Stimulated activated CD8-positive, alpha-beta memory T cell treated with anti-CD3 and anti-CD28 coated beads, Interleukin-2, amount 100 ng/mL, for 1 hour (primary cell): ENCODE measurements around the gene IKZF5.

Source experiments
- DNase-seq, 2 donors: peaks; one replicate each; pipeline ENCODE4 v3.0.0-alpha.2; 2020; ENCODE audit warnings: low read depth in 2 of 2

Gene IKZF5

GRCh38 chr10:123016228-123016627 lies 7.6 kb upstream of the IKZF5 start:
- DNase-seq, result no peak

- DNase-seq, result no peak
These were observed 6.2 kb upstream of the IKZF5 start for GRCh38 chr10:123014772-123015171.

DNA sequence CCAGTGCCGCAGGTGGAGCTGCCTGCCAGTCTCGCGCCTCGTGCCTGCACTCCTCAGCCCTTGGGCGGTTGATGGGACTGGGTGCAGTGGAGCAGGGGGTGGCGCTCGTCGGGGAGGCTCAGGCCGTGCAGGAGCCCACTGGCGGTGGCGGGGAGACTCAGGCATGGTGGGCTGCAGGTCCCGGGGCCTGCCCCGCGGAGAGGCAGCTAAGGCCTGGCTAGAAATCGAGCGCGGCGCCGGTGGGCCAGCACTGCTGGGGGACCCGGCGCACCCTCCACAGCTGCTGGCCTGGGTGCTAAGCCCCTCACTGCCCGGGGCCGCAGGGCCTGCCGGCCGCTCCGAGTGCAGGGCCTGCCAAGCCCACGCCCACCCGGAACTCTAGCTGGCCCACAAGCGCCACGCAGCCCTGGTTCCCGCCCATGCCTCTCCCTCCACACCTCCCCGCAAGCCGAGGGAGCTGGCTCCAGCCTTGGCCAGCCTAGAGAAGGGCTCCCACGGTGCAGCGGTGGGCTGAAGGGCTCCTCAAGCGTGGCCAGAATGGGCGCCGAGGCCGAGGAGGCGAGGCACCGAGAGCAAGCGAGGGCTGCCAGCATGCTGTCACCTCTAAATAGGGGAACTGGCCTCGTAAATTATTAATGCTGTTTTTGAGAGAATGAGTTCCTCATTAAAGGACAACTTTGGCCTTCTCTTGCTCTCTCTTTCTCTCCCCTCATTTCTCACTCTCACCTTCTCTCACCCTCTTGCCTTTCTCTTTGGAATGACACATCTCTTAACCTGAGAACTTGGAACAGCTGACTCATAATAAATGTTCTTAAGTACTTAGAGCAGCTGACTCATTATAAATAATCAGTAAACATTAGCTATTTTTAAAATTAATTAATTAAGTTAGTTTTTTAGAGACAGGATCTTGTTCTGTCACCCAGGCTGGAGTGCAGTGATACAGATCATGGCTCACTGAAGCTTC lies 5.1 kb upstream of the IKZF5 start:
- no peak for DNase-seq

DNA sequence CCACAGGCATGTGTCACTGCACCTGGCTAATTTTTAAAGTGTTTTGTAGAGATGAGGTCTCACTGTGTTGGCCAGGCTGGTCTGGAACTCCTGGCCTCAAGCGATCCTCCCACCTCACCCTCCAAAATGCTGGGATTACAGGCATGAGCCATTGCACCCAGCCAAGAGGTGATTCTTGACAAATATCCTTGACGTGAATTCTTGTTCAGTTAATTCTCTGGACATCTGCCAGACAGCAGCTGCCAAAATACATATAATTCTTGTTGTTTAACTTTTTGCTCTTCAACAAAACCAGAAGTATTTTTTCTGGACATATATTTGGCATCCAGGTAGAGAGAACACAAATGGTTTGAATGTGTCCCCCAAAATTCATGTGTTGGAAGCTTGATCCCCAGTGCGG lies 3.4 kb upstream of the IKZF5 start:
- no peak for DNase-seq

DNA sequence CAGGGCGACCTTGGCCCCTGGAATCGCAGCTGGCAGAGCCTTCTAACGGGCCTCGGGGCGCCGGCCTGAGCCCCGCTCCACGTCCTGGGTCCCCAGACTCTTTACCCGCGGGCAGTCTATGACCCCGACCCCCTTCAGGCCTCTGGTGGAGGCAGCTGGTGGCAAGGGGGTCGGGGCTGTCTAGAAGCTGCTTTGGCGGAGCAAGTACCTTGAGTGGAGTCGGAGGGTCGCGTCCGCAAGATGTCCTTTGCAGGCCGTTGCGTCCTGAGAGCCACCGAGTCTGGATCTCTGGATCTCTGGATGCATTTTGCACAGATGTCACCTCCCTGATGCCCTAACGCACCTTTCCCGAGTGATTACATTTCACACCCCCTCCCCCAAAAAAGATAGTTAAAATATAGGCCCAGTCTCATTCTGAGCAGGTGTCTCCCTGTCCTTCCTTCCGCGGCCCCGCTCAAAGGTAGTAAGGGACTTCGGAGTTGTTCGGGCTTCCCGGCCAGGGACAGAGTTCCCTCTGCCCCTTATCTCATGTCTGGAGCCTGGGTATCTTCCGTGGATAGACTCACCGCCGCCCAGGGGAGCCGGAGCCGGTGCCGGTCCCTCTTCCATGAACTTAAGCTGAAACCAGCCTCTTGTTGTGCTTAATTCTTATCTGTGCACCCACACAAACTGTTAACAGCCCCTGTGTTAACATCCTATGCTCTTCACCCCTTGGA lies 668 bp upstream of the IKZF5 start:
- peak in 1 of 2 donors; percentile 4 for DNase-seq

DNA sequence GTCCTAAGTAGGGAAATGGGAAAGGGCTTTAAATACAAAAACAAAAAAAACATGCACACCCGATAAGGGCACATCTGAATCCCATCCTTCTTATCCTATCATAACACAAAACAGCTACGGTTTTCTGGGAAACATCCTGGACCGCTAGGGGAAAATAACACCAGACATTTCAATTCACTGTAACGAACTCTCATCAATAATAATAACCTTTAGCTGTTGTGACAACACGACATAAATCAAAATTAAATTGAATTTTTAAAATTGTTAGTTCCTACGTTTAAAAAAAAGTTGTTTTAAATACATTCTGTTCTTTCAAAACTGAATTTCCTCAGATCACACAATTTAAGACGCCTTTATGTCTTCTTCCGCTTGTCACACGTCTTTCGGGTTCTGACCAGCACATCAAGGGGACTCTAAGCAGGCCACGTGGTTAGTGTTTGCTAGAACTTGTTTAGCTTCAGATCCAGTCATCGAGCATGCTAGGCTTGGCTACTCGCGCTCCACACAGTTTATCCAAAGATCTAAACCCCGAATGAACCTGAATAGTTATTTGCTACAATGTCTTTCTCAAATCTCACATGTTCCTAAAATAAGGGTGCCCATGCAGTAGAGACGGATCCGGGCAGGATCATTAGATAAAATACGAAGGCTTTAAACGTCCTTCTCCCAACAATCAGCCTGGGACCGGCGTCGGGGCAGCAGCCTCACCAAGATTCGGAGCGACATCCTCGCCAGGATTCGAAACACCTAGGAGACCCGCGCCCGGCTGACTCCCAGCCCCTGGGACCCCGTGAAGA lies 839 bp downstream of the IKZF5 start:
- peak in 1 of 2 donors; percentile 13 for DNase-seq

DNA sequence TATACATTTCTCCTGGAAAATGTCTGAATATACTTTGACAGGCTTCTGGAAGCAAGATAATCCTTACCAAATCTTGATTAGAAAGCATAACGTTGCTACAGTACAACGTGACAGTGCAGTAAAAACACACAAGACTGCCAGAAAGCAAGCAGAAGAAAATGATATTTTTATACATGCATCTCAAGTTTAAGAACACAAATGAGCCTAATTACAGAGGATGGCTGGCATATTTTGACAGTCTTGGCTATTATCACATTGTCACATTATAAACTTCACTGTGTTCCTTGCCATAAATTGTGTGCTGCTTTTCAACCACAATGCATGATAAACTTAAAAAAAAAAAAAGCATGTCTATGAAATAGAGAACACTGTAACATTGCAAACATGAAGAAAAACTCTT lies 4.3 kb downstream of the IKZF5 start:
- no peak for DNase-seq

- no peak for DNase-seq
These were observed 7.2 kb downstream of the IKZF5 start for GRCh38 chr10:123001370-123001769.

GRCh38 chr10:123000155-123000554 lies 8.4 kb downstream of the IKZF5 start:
- no peak for DNase-seq

DNA sequence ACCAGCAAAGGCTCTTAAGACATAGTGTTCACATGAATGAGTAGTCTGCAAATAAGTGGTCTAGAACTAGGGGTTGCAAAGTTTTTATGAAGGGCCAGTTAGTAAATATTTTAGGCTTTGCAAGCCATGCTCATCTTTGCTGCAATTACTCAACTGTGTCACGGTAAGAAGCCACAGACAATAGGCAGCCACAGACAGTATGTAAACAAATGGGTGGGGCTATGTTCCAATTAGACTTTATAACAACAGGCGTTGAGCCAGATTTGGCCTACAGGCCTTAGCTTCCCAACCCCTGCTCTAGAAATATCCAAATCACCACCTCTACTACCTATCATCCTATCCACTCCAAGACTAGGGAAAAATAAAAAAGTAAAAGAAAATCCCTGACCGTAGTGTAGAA lies 9.2 kb downstream of the IKZF5 start:
- DNase-seq, result no peak

- no peak for DNase-seq
These were observed 9.7 kb downstream of the IKZF5 start for GRCh38 chr10:122998934-122999333.

- DNase-seq, result no peak
These were observed 10.2 kb downstream of the IKZF5 start for GRCh38 chr10:122998360-122998917.

DNA sequence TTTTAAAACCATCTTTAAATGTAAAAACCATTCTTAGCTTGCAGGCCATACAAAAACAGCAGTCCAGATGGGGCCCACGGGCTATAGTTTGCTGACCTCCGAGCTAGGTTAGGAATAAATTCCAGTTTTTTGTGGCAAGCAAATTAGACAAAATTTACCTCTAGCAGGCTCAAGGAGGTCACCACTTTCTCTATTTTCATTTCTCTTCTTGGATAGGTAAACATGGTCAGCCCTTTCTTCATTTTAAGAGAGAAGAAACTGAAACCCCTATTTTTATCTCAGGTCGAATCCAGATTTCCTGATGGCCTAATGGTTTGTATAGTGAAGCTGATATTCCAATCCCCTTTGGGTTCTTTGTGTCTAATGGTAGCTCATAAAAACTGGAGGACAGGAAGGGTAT lies 10.7 kb downstream of the IKZF5 start:
- DNase-seq, result no peak

DNA sequence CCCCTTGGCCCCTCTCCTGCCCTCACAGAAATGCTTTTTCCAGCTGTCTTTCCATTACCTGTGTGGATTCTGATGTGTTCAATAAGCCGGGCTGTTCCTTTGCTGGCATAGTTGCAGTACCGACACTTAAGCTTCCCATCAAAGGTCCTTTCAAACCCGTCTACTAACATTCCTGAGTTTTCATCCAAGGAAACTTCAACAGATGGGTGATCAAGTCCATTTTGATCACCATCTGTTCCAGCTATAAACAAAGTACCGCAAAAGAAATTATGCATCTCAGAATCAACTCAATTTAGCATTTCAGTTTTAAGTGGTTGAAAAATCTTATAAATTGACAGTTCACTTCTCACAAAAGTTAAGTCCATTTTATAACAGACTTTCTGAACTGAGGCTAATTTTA lies 12.7 kb downstream of the IKZF5 start:
- no peak for DNase-seq

DNA sequence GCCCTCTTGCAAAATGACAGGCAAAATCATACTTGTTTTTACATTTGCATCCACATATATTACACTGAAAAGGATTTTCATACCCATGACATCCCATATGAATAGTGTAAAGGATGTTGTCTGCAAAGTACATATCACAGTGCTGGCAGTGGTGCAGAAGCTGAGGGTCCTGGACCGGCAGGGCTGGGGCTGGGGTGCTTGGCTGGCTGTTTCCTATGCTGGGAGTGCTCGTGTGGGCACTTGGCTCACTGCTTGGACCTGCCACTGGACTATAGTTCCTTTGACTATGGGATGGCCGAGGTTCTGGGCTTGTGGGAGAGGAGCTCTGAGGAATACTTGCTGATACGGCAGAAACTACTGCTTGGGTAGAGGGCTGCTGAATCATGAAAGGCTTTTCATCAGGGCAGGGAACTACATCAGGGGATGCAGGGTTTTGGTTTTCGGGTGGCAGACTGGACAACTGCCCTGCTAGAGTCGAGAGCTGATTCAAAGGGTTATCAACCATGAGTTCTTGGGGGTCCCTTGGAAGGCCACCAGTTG lies 14.7 kb downstream of the IKZF5 start:
- DNase-seq, result no peak

DNA sequence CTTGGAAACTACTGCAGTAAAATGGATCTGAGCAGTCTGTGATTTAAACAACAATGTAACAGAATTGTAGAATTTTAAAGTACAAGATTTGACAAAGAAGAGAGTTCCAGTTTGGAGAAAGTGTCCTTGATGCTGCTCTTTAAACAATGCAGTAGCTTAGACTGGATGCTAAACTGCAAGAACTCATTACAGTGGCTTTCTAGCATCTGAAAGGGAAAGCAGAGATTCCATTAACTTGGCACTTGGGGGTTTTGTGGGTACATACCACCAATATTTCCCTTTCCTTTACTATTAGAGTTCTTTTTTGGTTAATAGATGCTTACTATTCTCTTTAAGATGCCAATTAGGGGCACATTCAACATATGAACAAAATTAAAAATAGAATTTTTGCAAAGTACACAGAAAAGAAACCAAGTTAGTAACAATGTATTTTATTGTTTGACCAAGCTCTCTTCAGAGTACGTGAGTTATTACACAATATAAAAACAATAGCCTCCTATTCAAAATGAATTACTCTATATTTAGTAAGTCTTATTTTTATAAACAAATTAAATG lies 16.5 kb downstream of the IKZF5 start:
- DNase-seq, result no peak

GRCh38 chr10:122990278-122990677 lies 18.3 kb downstream of the IKZF5 start:
- no peak for DNase-seq

GRCh38 chr10:122988501-122988900 lies 20.1 kb downstream of the IKZF5 start:
- DNase-seq, result no peak

DNA sequence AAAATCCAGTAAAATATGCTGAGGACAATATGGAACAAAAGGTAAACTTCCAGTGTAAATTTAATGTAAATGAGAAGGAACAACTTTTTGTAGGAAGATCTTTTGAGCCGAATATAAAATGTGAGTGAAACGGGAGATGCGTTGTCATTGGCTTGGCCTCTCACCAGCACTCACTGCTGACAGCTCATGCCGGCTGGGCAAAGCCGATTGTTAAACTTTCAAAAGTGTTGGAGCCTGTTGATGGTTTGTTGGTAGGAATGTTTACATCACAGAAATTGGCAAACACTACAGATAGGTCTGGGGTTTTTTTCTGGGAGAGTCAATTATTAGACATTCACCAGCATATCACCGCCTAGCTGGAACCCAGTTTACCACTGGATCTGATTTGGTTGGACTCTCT lies 22.3 kb downstream of the IKZF5 start:
- DNase-seq, result no peak

DNA sequence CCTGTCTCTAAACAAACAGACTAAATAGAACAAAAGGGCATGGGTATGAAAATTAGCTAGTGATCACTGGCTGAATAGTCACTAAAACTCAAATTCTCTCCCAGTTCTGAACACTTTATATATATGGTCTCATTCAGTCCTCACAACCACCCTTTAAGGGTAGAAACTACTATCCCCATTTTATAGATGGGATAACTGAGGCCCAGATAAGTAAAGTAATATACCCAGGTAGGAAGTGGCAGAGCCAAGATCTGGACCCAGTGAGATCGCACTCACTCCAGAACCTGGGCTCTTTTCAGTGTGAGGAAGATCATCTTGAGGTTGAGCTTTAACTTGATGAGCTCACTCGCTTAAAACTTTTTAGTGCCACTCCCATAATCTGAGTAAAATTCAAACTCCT lies 23.9 kb downstream of the IKZF5 start:
- DNase-seq, result no peak

DNA sequence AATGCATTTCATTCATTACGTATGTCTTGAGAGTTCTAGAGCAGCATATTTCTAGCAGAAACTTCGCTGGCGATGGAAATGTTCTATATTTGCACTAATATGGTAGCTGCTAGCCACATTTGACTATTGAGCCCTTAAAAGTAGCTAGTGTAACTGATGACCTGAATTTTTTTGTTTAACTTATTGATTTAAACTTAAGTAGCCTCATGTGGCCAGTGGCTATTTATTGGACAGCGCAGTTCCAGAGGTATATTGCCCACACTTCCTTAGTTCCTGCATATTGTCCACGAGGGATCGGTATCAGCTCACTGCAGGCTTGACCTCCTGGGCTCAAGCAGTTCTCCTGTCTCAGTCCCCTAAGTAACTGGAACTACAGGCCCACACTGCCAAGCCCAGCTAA lies 24.7 kb downstream of the IKZF5 start:
- DNase-seq, result no peak
